HG02610 (cell line): ENCODE data around the gene HSPB7.
"Not testable (repeated sequence)": the region's sequence is repeated elsewhere in the genome, so short reads cannot be mapped to it uniquely, and the experiment has no call there.

Experiments
- ATAC-seq: cut with Tn5 transposase; IDR thresholded peaks from one replicate; pipeline ENCODE4 v1.9.1; 2021; ENCODE audit warnings: mild to moderate bottlenecking, moderate library complexity; ENCODE audit not compliant: unreplicated experiment

The HSPB7 gene

DNA sequence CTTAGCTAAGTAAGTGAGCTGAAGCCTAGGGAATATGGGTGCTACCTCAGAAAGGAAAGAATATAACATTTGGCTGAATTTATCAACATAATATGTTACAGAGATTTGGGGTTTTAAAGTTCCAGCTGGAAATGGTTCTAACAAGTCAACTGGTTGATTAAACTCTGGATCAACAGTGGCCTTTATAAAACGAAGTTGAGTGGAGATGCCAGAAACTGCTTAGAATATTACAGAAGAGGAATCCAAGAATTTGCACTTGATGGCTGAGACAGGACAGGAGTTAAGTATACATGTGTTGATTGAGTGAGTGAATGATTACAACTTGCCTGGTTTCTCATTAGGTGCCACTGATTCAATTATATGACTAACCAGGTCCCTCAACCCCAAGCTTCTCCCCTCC lies 34.6 kb downstream of the HSPB7 start:
- ATAC-seq, result no peak

DNA sequence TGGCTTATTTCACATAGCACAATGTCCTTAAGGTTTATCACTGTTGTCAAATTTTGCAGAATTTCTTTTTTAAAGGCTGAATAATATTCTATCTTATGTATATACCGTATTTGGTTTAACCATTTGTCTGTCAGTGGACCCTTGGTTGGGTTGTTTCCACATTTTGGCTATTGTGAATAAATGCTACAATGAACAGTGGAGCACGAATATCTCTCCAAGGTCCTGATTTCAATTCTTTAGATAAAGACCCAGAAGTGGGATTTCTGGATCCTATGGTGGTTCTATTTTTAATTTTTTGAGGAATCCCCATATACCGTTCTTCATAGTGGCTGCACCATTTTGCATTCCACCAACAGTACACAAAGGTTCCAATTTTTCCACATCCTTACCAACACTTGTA lies 36.2 kb downstream of the HSPB7 start:
- no peak for ATAC-seq

DNA sequence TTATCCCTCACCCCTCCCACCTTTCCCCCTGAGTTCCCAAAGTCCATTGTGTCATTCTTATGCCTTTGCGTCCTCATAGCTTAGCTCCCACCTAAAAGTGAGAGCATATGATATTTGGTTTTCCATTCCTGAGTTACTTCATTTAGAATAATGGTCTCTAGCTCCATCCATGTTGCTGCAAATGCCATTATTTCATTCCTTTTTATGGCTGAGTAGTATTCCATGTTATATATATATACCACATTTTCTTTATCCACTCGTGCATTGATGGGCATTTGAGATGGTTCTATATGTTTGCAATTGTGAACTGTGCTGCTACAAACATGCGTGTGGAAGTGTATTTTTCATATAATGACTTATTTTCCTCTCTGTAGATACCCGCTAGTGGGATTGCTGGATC lies 39.9 kb downstream of the HSPB7 start:
- ATAC-seq, result not testable (repeated sequence)

DNA sequence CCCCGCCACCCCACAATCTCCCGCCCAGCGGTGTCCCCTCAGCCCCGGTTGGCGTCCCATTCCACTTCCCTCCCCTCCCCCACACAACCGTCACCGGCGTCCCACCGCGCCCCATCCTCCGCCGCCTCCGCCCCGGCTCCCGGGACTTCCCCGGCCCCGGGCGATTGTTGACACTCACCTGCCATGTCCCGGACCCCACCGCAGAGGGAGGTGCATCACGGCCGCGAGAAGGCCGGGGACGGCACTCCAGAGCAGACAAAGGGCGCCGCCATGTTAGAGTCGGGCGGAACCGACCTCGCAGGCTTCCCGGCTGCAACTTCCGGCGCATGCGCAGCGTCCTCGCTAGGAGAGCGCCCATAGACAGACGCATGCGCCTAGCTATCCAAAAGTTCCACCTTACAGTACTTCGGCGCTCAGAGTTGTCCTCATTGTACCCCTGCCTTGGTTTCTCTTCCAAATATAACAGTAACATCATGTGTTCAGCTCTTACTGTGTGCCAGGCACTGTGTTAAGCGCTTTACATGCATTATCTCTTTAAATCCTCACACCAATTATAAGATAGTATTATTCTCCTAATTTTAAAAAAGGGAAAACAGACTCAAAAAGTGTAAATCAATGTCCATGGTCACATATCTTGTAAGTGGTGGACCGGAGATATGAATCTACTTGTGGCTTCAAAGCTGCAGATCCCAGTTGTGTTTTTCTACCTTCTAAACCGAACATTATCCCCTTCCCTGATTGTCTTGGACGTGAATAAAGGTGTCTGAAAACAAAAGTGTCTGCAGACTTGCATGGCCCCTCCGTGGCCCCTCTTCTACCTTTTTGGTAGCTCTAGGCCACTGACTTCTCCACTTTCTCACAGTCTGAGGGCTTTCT lies 41.8 kb downstream of the HSPB7 start, which contains the start of gene ZBTB17:
TSS of gene ZBTB17 (minus strand) at position 297 of the 876 bp plus-strand sequence. CDS start 27,606 bp downstream, outside the sequence.
- peak; percentile 51 for ATAC-seq

DNA sequence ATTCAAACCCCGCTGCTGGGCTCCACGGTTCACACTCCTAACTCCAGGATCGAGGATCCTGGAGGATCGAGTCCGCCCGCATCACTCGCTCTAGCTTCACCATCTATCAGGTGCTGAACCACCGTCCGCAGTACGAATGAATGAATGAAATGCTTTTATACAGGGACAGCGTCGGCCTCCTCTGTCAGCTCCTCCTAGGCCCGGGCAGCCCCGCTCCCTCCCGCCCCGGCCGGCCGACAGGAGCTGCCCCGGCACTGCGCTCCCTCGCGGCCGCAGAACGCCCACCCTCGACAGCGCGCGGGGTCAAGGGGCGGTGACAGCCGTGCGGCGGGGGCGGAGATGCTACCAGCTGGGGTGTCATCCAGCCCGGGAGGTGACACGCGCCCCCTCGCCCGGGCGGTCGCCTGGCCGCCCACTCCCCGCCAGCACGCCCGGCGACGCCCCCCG lies 42.5 kb downstream of the HSPB7 start:
- peak; percentile 34 for ATAC-seq

DNA sequence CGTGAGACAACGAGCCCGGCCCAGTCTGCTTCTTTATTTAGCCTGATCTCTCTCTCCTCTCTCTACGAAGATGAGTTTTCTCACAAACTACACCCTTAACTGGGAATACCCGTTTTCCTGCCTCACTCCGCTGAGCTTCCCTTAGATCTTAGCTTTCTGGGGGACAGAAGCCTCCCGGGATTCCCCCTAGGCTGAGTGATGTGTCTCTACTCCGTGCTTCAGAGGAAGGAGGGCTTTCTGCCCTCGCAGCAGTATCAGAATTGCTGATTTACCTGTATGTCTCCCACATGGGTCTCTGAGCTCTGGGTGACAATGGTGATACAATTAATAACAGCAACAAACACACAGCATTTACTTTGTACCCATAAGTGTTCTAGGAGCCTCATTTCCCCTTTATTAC lies 43.0 kb downstream of the HSPB7 start:
- ATAC-seq, result peak; percentile 61

DNA sequence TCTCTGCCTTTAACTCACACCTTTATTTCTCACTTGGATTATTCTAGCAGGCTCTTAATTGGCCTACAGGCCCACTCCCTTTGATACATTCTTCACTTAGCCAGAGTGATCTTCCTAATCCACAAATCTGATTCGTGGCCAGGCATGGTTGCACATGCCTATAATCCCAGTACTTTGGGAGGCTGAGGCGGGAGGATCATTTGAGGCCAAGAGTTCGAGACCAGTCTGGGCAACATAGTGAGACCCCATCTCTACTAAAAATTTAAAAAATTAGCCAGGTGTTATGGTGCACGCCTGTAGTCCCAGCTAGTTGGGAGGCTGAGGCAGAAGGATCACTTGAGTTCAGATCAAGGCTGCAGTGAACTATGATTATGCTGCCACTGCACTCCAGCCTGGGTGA lies 44.1 kb downstream of the HSPB7 start:
- no peak for ATAC-seq

DNA sequence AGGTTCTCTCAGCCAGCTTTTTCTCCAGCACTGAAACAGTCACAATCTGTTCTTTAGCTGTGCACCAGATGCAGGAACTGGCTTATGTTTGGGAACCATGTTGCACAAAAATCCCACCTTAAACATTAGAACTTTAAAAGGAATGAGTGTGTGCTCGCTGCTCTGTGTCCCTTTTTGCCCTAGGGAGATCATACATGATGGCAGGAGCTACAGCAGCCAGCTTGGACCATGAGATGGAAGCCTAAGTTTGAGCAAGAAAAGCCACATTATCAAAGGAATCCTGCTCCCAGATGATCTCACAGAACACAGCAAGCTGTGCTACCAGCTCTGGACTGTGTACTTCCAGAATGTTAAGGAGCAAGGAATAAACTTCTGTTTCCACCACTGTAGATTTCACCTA lies 45.4 kb downstream of the HSPB7 start:
- no peak for ATAC-seq

DNA sequence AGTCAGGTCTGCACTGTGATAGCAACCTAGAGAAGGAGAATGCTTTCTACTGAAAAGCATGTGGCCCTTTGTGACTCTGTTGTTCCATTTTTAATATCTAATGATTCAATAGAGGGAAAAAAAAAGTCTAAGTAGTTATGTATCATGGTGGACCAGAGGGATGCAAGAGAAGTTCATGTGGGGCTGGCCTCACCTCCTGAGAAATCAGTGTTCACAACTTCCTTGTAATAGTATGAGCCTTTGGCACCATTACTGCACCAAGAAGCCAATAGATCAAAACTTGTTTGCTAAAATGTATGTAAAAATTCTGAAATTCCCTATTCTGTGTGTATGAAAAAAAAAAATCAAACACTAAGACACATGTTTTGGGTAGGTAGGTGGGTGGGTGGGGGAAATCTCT lies 46.9 kb downstream of the HSPB7 start:
- ATAC-seq, result no peak

DNA sequence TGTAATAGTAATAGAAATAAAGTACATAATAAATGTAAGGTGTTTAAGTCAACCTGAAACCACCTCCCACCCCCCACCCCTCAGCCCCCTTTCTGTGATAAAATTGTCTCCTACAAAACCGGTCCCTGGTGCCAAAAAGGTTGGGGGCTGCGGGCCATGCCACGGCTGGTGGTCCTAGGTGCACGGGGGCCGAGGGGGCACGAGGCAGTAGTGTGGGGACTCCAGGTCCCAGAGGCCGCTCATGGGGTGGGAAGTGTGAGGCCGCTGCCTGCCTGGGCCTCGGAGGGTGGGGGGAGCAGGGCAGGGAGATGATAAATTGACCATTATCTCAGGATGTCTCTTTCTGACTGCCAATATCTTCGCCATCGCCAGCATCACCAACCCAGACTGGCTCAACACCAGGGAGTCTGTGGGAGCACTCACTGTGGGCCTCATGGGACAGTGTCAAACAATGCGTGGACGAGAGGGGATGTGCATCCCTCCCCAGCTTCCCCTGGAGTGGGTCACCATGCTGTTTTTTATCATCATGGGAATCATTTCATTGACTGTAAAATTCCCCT lies 48.4 kb downstream of the HSPB7 start:
- no peak for ATAC-seq

DNA sequence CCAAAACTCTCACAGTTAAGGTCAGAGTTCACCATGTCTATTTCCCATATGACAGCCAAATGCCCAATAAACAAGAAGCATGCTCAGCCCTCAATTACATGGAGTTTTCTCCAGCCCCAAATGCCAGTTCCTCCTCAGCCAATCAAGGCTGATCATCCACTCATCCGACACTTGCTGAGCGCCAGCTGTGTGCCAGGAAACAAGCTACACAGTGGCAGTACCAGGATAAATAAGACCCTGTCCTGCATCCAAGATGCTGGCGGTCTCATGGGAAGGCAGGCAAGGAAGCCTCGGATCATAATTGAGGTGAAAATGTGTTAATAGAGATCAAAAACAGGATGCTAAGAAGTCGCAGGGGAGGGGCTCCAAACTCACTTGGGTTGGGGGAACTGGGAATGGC lies 49.7 kb downstream of the HSPB7 start:
- no peak for ATAC-seq

DNA sequence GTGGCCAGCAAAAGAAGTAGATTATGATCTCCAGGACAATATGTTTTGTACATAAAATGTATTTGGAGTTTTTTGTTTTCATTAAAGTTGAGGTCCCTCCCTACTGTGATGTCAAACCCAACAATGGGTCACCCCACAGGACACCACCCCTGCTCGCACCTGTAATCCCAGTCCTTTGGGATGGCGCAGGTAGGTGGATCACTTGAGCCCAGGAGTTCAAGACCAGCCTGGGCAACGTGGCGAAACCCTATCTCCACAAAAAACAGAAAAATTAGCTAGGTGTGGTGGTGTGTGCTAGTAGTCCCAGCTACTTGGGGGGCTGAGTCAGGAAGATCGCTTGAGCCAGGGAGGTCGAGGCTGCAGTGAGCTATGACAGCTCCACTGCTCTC lies 50.9 kb downstream of the HSPB7 start:
- no peak for ATAC-seq

DNA sequence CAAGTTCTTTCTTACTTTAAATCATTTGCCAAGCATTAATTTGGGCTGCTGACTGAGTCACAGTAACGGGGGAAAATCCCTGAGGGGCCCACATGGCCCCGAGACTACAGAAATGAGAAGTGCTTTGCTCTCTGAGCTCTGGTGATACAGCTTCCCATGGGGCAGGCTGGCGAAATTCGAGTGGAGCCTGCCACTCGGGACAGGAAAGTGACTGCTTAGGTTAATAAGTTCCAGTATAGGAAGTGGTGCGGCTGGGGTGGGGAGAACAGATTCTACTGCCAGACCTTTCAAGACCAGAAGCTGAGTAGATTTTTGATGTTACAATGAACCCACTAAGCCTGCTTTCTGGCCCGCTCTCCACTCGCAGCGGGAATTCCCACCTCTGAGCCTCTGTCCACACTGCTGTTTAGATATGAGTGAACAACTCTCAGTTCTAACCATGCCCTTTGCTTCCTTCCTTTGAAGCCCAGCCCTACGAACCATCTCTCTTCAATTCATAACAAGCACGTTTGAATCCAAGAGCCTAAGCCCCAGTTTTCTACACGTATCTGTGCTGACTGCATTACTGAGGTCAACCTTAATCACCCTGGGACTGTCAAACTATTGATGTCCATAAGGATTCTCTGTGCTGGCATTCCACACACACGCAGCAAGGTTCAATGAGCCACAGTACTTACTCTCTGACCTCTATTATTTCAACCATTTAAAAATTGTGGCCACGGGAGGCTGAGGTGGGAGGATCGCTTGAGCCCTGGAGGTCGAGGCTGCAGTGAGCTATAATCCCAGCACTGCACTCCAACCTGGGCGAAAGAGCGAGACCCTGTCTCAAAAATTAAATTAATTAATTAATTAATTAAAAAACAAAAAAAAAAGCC lies 51.5 kb downstream of the HSPB7 start:
- ATAC-seq, result peak; percentile 73

DNA sequence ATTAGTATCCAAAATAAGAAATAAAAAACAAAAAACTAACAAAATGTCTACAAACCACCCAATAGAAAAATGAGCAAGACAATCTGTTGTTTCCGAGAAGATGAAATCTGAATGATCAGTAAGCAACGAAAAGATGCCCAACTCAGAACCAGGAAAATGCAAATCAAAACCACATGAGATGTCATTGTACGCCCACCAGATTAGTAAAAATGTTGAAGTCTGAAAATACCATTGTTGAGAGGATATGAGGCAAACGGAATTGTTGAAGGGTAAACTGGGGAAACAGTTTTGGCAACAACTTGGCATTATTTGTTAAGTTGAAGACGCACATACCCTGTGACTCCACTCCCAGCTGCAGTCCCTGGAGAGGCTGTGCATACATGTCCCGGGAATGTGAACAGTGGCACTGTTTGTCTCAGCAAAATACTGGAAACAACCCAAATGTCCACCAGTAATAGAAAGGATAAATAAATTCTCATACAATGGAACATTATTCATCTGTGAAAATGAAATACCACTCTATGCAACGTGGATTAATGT lies 52.5 kb downstream of the HSPB7 start:
- no peak for ATAC-seq
